HAP-1 (cell line): Measurements from ENCODE around the gene HSPG2.
"Not testable (repeated sequence)": the region's sequence is repeated elsewhere in the genome, so short reads cannot be mapped to it uniquely, and the experiment has no call there.

Experiments used
- DNase-seq, 2 experiments: peaks; one replicate each; pipeline ENCODE4 v3.0.0-alpha.2; 2016 to 2020; ENCODE audit warnings: low spot score in 2 of 2
- H3K27me3 ChIP-seq: fragments of 250-450 bp; sonication (Bioruptor Pico); 2 replicates; pipeline ENCODE4 v1.5.1; 2020; ENCODE audit warnings: low read depth, mild to moderate bottlenecking, moderate library complexity
- H3K36me3 ChIP-seq: fragments of 250-450 bp; sonication (Bioruptor Pico); replicated peaks from 2 replicates; pipeline ENCODE4 v1.5.1; 2020; ENCODE audit warnings: mild to moderate bottlenecking
- H3K4me1 ChIP-seq: fragments of 250-450 bp; sonication (Bioruptor Pico); 2 replicates; pipeline ENCODE4 v1.5.1; 2020; ENCODE audit warnings: mild to moderate bottlenecking
- H3K4me3 ChIP-seq: fragments of 250-450 bp; sonication (Bioruptor Pico); 2 replicates; pipeline ENCODE4 v1.5.1; 2020; ENCODE audit warnings: mild to moderate bottlenecking, moderate library complexity
- H3K9me3 ChIP-seq: fragments of 250-450 bp; sonication (Bioruptor Pico); 2 replicates; pipeline ENCODE4 v1.5.1; 2020; ENCODE audit warnings: mild to moderate bottlenecking, moderate library complexity
- in situ Hi-C: fragments of 300-500 bp; cut with MboI; formaldehyde crosslinking; loops from 3 replicates; pipeline ENCODE4 v1.14.3; 2020; ENCODE audit warnings: low sequenced_read_pairs, inconsistent platforms, mixed read lengths

HSPG2 gene

GRCh38 chr1:21782349-21782867, 154.7 kb downstream of the HSPG2 start:
- in situ Hi-C loops: no loop called here
- Histone ChIP-seq H3K4me3 (peak overlapping the region; percentile 85), H3K9me3 (no peaks in the 10 kb centered on the region), H3K36me3 (no peaks in the 10 kb centered on the region), H3K4me1 (peaks cover 8% of the 10 kb centered on the region; the same call in 1 of the 2 replicates), H3K27me3 (no peaks in the 10 kb centered on the region)
- peak; percentile 65 to 74 for DNase-seq

GRCh38 chr1:21781815-21782348, 155.2 kb downstream of the HSPG2 start:
- Histone ChIP-seq H3K4me1 (peaks cover 8% of the 10 kb centered on the region; the same call in 1 of the 2 replicates), H3K27me3 (no peaks in the 10 kb centered on the region), H3K36me3 (no peaks in the 10 kb centered on the region), H3K4me3 (peak overlapping the region; percentile 85), H3K9me3 (no peaks in the 10 kb centered on the region)
- DNase-seq: peak; percentile 34 to 51
- in situ Hi-C loops: no loop called here

GRCh38 chr1:21779613-21780521, 157.2 kb downstream of the HSPG2 start:
- no peak overlapping the region for H3K4me3 ChIP-seq

GRCh38 chr1:21778405-21778727, 158.7 kb downstream of the HSPG2 start:
- Histone ChIP-seq H3K9me3 (no peaks in the 10 kb centered on the region), H3K4me1 (0 out of 2 replicates have a peak, but pooled peaks cover 5% of the 10 kb centered on the region), H3K36me3 (0 out of 2 replicates have a peak, but pooled peaks cover 2% of the 10 kb centered on the region), H3K27me3 (no peaks in the 10 kb centered on the region), H3K4me3 (no peak overlapping the region)
- in situ Hi-C loops: no loop called here
- DNase-seq: no peak

More at GRCh38 chr1:21779613-21780521, 157.2 kb downstream of the HSPG2 start:
- no peak for DNase-seq
- H3K9me3 ChIP-seq: no peaks in the 10 kb centered on the region
- 0 out of 2 replicates have a peak, but pooled peaks cover 2% of the 10 kb centered on the region for H3K36me3 ChIP-seq
- peaks cover 10% of the 10 kb centered on the region; the same call in 1 of the 2 replicates for H3K4me1 ChIP-seq
- in situ Hi-C loops: no loop called here
- no peaks in the 10 kb centered on the region for H3K27me3 ChIP-seq

- in situ Hi-C loops, H3K4me3 ChIP-seq, H3K27me3 ChIP-seq, DNase-seq, H3K36me3 ChIP-seq, H3K4me1 ChIP-seq, H3K9me3 ChIP-seq: not testable (repeated sequence)
Observed at GRCh38 chr1:21776925-21777324, 160.2 kb downstream of the HSPG2 start.

GRCh38 chr1:21775985-21776562, 161.0 kb downstream of the HSPG2 start:
- in situ Hi-C loops: no loop called here
- Histone ChIP-seq H3K36me3 (0 out of 2 replicates have a peak, but pooled peaks cover 2% of the 10 kb centered on the region), H3K9me3 (no peaks in the 10 kb centered on the region), H3K4me3 (no peak overlapping the region), H3K27me3 (no peaks in the 10 kb centered on the region), H3K4me1 (peaks cover 5% of the 10 kb centered on the region; the same call in 1 of the 2 replicates)
- no peak for DNase-seq

GRCh38 chr1:21775550-21775914, 161.6 kb downstream of the HSPG2 start:
- no peak overlapping the region for H3K4me3 ChIP-seq
- H3K36me3 ChIP-seq: 0 out of 2 replicates have a peak, but pooled peaks cover 2% of the 10 kb centered on the region
- H3K4me1 ChIP-seq: peaks cover 5% of the 10 kb centered on the region; the same call in 1 of the 2 replicates
- no peak for DNase-seq
- in situ Hi-C loops: no loop called here
- H3K27me3 ChIP-seq: no peaks in the 10 kb centered on the region
- H3K9me3 ChIP-seq: no peaks in the 10 kb centered on the region

- Histone ChIP-seq H3K4me3 (no peak overlapping the region), H3K4me1 (peaks cover 2% of the 10 kb centered on the region; the same call in 1 of the 2 replicates), H3K36me3 (0 out of 2 replicates have a peak, but pooled peaks cover 2% of the 10 kb centered on the region), H3K9me3 (no peaks in the 10 kb centered on the region), H3K27me3 (no peaks in the 10 kb centered on the region)
- DNase-seq: no peak
- in situ Hi-C loops: no loop called here
Observed at GRCh38 chr1:21774835-21775549, 162.1 kb downstream of the HSPG2 start.

GRCh38 chr1:21773585-21773984, 163.5 kb downstream of the HSPG2 start:
- no peak for DNase-seq
- no peaks in the 10 kb centered on the region for H3K9me3 ChIP-seq
- peaks cover 2% of the 10 kb centered on the region; the same call in 1 of the 2 replicates for H3K4me1 ChIP-seq
- H3K27me3 ChIP-seq: no peaks in the 10 kb centered on the region
- in situ Hi-C loops: no loop called here
- no peak overlapping the region for H3K4me3 ChIP-seq
- peaks cover 8% of the 10 kb centered on the region; the same call in 1 of the 2 replicates for H3K36me3 ChIP-seq
